PC-9 (cell line): ENCODE results near the gene MYH15.

Source experiments
- EZH2 ChIP-seq: fragments of 200-600 bp; sonication (generic); IDR thresholded peaks from 2 replicates; pipeline ENCODE4 v1.8.0; 2017; ENCODE audit warnings: antibody characterized with exemption, low read depth
- TF ChIP-seq, protein P1 (sequence below): fragments of 200-600 bp; sonication (generic); conservative IDR thresholded peaks from 2 replicates; pipeline ENCODE4 v1.6.1; 2017; ENCODE audit warnings: mixed run types, antibody characterized with exemption, mild to moderate bottlenecking, moderate library complexity

DNA sequence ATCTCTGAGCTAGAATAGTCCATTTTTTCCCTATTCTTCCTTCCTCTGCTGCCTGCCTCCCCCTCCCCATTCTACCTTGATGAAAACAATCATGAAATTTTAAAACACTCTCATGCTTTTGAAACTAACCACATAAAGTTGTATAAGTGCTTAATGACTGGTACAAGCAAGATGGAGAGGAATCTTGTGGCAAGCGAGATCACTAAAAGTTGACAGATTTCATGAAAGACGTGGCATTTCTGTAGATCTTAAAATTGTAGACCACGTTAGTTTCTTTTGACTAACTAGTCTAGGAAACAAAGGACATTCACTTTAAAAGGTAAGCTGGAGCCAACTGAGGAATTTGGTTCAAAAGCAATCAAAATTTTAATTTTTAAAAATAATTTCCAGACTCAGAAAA is 178.6 kb downstream of the MYH15 start:
- TF ChIP-seq, protein P1, sequence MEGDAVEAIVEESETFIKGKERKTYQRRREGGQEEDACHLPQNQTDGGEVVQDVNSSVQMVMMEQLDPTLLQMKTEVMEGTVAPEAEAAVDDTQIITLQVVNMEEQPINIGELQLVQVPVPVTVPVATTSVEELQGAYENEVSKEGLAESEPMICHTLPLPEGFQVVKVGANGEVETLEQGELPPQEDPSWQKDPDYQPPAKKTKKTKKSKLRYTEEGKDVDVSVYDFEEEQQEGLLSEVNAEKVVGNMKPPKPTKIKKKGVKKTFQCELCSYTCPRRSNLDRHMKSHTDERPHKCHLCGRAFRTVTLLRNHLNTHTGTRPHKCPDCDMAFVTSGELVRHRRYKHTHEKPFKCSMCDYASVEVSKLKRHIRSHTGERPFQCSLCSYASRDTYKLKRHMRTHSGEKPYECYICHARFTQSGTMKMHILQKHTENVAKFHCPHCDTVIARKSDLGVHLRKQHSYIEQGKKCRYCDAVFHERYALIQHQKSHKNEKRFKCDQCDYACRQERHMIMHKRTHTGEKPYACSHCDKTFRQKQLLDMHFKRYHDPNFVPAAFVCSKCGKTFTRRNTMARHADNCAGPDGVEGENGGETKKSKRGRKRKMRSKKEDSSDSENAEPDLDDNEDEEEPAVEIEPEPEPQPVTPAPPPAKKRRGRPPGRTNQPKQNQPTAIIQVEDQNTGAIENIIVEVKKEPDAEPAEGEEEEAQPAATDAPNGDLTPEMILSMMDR: no peak
- TF ChIP-seq EZH2: no peak
